Tongue (tissue), 2 donors: ENCODE results near the gene HDAC1. TPM values are rescaled to one million over a fixed set of nuclear protein-coding genes. Genes with fewer than 3 reads are reported as not detected.
"Not testable (repeated sequence)": the region's sequence is repeated elsewhere in the genome, so short reads cannot be mapped to it uniquely, and the experiment has no call there.

Experiments used
- DNase-seq: peaks from one replicate; pipeline ENCODE4 v3.0.0-alpha.2; 2015
- total RNA-seq: library from RNA; depleted of rRNA; stranded (reverse); fragments of >200 nt; gene quantifications from one replicate; pipeline ENCODE4 v1.2.3, GENCODE V29; 2014

HDAC1 gene
- total RNA-seq, 1 donor from 2014 or later: 58.3 TPM

- no peak for DNase-seq
Measured at GRCh38 chr1:32349211-32349708, 57.4 kb downstream of the HDAC1 start.

- DNase-seq: no peak
Measured at GRCh38 chr1:32350785-32351398, 59.0 kb downstream of the HDAC1 start.

GRCh38 chr1:32351399-32352238, 59.7 kb downstream of the HDAC1 start:
- peak; percentile 99 for DNase-seq

- DNase-seq: no peak
Measured at GRCh38 chr1:32352239-32352745, 60.4 kb downstream of the HDAC1 start.

- DNase-seq: no peak
Measured at GRCh38 chr1:32352831-32353383, 61.0 kb downstream of the HDAC1 start.

- DNase-seq: no peak
Measured at GRCh38 chr1:32353431-32353830, 61.5 kb downstream of the HDAC1 start.

- DNase-seq: no peak
Measured at GRCh38 chr1:32353886-32354570, 62.1 kb downstream of the HDAC1 start.

- DNase-seq: not testable (repeated sequence)
Measured at GRCh38 chr1:32355778-32356177, 63.9 kb downstream of the HDAC1 start.

- DNase-seq: no peak
Measured at GRCh38 chr1:32356478-32356877, 64.6 kb downstream of the HDAC1 start.

GRCh38 chr1:32357614-32358013, 65.7 kb downstream of the HDAC1 start:
- DNase-seq: no peak

- DNase-seq: no peak
Measured at GRCh38 chr1:32358435-32358834, 66.6 kb downstream of the HDAC1 start.

GRCh38 chr1:32361308-32361673, 69.4 kb downstream of the HDAC1 start:
- DNase-seq: no peak

- DNase-seq: peak; percentile 63
Measured at GRCh38 chr1:32361674-32362473, 70.0 kb downstream of the HDAC1 start.

GRCh38 chr1:32362474-32363313, 70.8 kb downstream of the HDAC1 start, which contains the start of the genes FAM229A and TSSK3:
TSS of gene FAM229A (minus strand) at chr1:32362485. CDS start at chr1:32362091, 394 bp downstream.
TSS of gene TSSK3 (plus strand) at chr1:32362539. CDS start at chr1:32362702, 163 bp downstream.
- DNase-seq: no peak

GRCh38 chr1:32363713-32364112, 71.8 kb downstream of the HDAC1 start:
- no peak for DNase-seq

GRCh38 chr1:32364836-32365235, 73.0 kb downstream of the HDAC1 start:
- no peak for DNase-seq

GRCh38 chr1:32365445-32365844, 73.6 kb downstream of the HDAC1 start:
- DNase-seq: no peak

- no peak for DNase-seq
Measured at GRCh38 chr1:32367912-32368635, 76.2 kb downstream of the HDAC1 start.

GRCh38 chr1:32372149-32372756, 80.4 kb downstream of the HDAC1 start:
- no peak for DNase-seq
